Endodermal cell (in vitro differentiated cells): ENCODE measurements around the gene CTAGE1. TPM values are rescaled to one million over a fixed set of nuclear protein-coding genes. Genes with fewer than 3 reads are reported as not detected.

Source experiments
- DNase-seq: peaks from one replicate; pipeline ENCODE4 v3.0.0-alpha.2; 2017
- H3K27ac ChIP-seq: 2 replicates; pipeline ENCODE4 v1.5.1; 2013; ENCODE audit warnings: mild to moderate bottlenecking, low read depth, low read length, moderate library complexity
- H3K27me3 ChIP-seq: 2 replicates; pipeline ENCODE4 v1.6.1; 2013; ENCODE audit warnings: mild to moderate bottlenecking, low read length, moderate library complexity; ENCODE audit not compliant: insufficient read depth, control insufficient read depth, poor library complexity, severe bottlenecking
- H3K36me3 ChIP-seq: 2 replicates; pipeline ENCODE4 v1.7.0; 2013; ENCODE audit warnings: mild to moderate bottlenecking, low read length, moderate library complexity; ENCODE audit not compliant: control insufficient read depth, insufficient read depth
- H3K4me1 ChIP-seq: one replicate; pipeline ENCODE4 v1.7.0; 2013; ENCODE audit warnings: low read length; ENCODE audit not compliant: control insufficient read depth, insufficient read depth
- H3K4me3 ChIP-seq: 2 replicates; pipeline ENCODE4 v1.5.1; 2013; ENCODE audit warnings: mild to moderate bottlenecking, low read length, moderate library complexity
- H3K9ac ChIP-seq: 2 replicates; pipeline ENCODE4 v1.6.1; 2013; ENCODE audit warnings: mild to moderate bottlenecking, low read length, moderate library complexity; ENCODE audit not compliant: poor library complexity, severe bottlenecking; ENCODE audit errors: extremely low read depth
- H3K9me3 ChIP-seq: 2 replicates; pipeline ENCODE4 v1.6.1; 2013; ENCODE audit warnings: mild to moderate bottlenecking, low read length, moderate library complexity; ENCODE audit not compliant: control insufficient read depth
- H3K27ac Mint-ChIP-seq: 2 replicates; pipeline ENCODE4 v1.8.0; 2020; ENCODE audit warnings: mixed read lengths
- H3K27me3 Mint-ChIP-seq: 2 replicates; pipeline ENCODE4 v1.8.0; 2021; ENCODE audit warnings: mild to moderate bottlenecking, mixed read lengths; ENCODE audit not compliant: insufficient read depth
- H3K36me3 Mint-ChIP-seq: 2 replicates; pipeline ENCODE4 v1.8.0; 2020; ENCODE audit warnings: low read depth, mixed read lengths
- H3K4me1 Mint-ChIP-seq: 2 replicates; pipeline ENCODE4 v1.8.0; 2020; ENCODE audit warnings: mixed read lengths
- H3K4me3 Mint-ChIP-seq: 2 replicates; pipeline ENCODE4 v1.8.0; 2020; ENCODE audit warnings: mild to moderate bottlenecking, moderate library complexity, mixed read lengths
- H3K9me3 Mint-ChIP-seq: 2 replicates; pipeline ENCODE4 v1.8.0; 2020; ENCODE audit warnings: mild to moderate bottlenecking, mixed read lengths
- WGBS, 2 experiments: methylation state at CpG; one replicate each; pipeline versions ENCODE4 v1.1.5 to v1.1.7; 2013; ENCODE audit warnings: missing lambda C conversion rate in 2 of 2, mixed read lengths in 1 of 2; ENCODE audit not compliant: insufficient coverage in 1 of 2, insufficient read length in 1 of 2; 5-methylcytosine and 5-hydroxymethylcytosine counted together
- total RNA-seq, 2 donors: library from RNA; stranded (reverse); fragmentation: NEBNext Ultra II Directional in 1 of 2; extraction: Animal tissue kit (Norgen Biotek cat#: 25700) in 1 of 2; gene quantifications; 2 replicates in 1 of 2; 3 replicates in 1 of 2; pipeline ENCODE4 v1.2.1, GENCODE V29; 2021
- TF ChIP-seq, protein P1 (sequence below): fragments of 200-600 bp; sonication (generic); conservative IDR thresholded peaks from 2 replicates; pipeline ENCODE4 v1.5.0; 2021; ENCODE audit warnings: antibody characterized with exemption, mild to moderate bottlenecking

Gene CTAGE1
- total RNA-seq, 2 donors from 2014 or later, result not detected

DNA sequence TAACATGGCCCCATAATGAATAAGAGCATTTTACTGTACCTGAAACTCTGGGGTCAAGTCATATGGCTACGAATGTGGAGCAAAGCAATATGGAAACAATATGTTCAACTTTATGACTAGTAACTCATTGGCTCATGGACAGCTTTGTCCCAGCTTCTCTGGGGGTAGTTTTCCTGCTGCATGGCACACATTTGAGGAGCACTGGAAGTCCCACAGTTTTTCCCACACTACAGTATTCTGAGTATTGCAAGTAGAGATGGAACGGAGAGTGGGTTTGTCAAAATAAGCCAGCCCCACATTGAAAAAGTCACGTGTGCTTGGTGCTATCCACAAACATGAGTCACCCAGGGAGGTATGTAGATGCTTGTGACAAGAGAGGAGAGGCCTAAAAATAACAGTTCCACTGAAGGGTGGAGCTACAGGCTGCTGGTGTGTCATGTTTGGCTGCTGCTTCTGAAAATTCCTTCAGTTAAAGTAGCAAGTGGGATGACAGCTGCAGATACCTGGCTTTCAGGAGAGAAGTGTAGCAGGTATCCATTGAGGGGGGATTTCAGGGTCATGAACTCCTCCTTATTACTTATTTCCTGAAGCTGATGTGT lies 48.2 kb upstream of the CTAGE1 start:
- Mint-ChIP-seq H3K4me1 (peaks cover 45% of the 10 kb centered on the region), H3K27me3 (peaks cover 4% of the 10 kb centered on the region), H3K9me3 (peaks cover 2% of the 10 kb centered on the region), H3K36me3 (no peaks in the 10 kb centered on the region), H3K27ac (no peak overlapping the region), H3K4me3 (no peak overlapping the region)
- WGBS, 2 experiments, result 67 to 77% methylated on average over 2 to 3 of the region's 3 CpGs
- H3K27ac ChIP-seq, result no peak overlapping the region
- H3K9ac ChIP-seq, result no peak overlapping the region
- DNase-seq, result no peak
- TF ChIP-seq, protein P1, sequence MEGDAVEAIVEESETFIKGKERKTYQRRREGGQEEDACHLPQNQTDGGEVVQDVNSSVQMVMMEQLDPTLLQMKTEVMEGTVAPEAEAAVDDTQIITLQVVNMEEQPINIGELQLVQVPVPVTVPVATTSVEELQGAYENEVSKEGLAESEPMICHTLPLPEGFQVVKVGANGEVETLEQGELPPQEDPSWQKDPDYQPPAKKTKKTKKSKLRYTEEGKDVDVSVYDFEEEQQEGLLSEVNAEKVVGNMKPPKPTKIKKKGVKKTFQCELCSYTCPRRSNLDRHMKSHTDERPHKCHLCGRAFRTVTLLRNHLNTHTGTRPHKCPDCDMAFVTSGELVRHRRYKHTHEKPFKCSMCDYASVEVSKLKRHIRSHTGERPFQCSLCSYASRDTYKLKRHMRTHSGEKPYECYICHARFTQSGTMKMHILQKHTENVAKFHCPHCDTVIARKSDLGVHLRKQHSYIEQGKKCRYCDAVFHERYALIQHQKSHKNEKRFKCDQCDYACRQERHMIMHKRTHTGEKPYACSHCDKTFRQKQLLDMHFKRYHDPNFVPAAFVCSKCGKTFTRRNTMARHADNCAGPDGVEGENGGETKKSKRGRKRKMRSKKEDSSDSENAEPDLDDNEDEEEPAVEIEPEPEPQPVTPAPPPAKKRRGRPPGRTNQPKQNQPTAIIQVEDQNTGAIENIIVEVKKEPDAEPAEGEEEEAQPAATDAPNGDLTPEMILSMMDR, result no peak
- H3K9me3 ChIP-seq, result no peaks in the 10 kb centered on the region
- H3K36me3 ChIP-seq, result no peaks in the 10 kb centered on the region
- H3K27me3 ChIP-seq, result no peaks in the 10 kb centered on the region
- no peak overlapping the region for H3K4me3 ChIP-seq
- H3K4me1 ChIP-seq, result peaks cover 17% of the 10 kb centered on the region

- H3K27ac ChIP-seq, result no peak overlapping the region
- no peaks in the 10 kb centered on the region for H3K9me3 ChIP-seq
Observed at GRCh38 chr18:22463076-22463475, 45.4 kb upstream of the CTAGE1 start.

GRCh38 chr18:22459491-22459890 lies 41.8 kb upstream of the CTAGE1 start:
- H3K27me3 ChIP-seq, result no peaks in the 10 kb centered on the region
- peaks cover 32% of the 10 kb centered on the region for H3K4me1 Mint-ChIP-seq
- H3K27ac ChIP-seq, result no peak overlapping the region
- H3K9ac ChIP-seq, result no peak overlapping the region
- no peak overlapping the region for H3K4me3 Mint-ChIP-seq
- peaks cover 8% of the 10 kb centered on the region for H3K4me1 ChIP-seq
- WGBS, 2 experiments, result 95% methylated on average over 2 of the region's 2 CpGs; no CpG with 5 or more reads in 1 of the 2 experiments
- DNase-seq, result no peak
- no peaks in the 10 kb centered on the region for H3K9me3 Mint-ChIP-seq
- no peaks in the 10 kb centered on the region for H3K9me3 ChIP-seq
- H3K27ac Mint-ChIP-seq, result no peak overlapping the region
- peaks cover 9% of the 10 kb centered on the region for H3K27me3 Mint-ChIP-seq
- no peak overlapping the region for H3K4me3 ChIP-seq
- TF ChIP-seq, protein P1, result no peak
- H3K36me3 Mint-ChIP-seq, result no peaks in the 10 kb centered on the region
- H3K36me3 ChIP-seq, result no peaks in the 10 kb centered on the region

More at GRCh38 chr18:22463076-22463475, 45.4 kb upstream of the CTAGE1 start:
- H3K4me1 Mint-ChIP-seq, result peaks cover 25% of the 10 kb centered on the region
- H3K27me3 Mint-ChIP-seq, result peaks cover 4% of the 10 kb centered on the region
- TF ChIP-seq, protein P1, result no peak
- DNase-seq, result no peak
- 80 to 86% methylated on average over 5 of the region's 5 CpGs for WGBS, 2 experiments
- Histone ChIP-seq H3K4me3 (no peak overlapping the region), H3K36me3 (no peaks in the 10 kb centered on the region), H3K9ac (no peak overlapping the region), H3K27me3 (no peaks in the 10 kb centered on the region), H3K4me1 (peaks cover 9% of the 10 kb centered on the region)
- H3K9me3 Mint-ChIP-seq, result no peaks in the 10 kb centered on the region
- H3K4me3 Mint-ChIP-seq, result no peak overlapping the region
- H3K36me3 Mint-ChIP-seq, result no peaks in the 10 kb centered on the region
- H3K27ac Mint-ChIP-seq, result no peak overlapping the region
